ENCODE measurements around the gene ASF1B. TPM values are rescaled to one million over a fixed set of nuclear protein-coding genes. Genes with fewer than 3 reads are reported as not detected.

ASF1B gene
- total RNA-seq, 1 experiment from 2014 or later = 120 TPM

GRCh38 chr19:14114854-14115253 is 21.5 kb downstream of the ASF1B start:
- in situ Hi-C loops (cut with HindIII; ENCODE audit: low sequenced_read_pairs) = no loop called here
- DNase-seq (ENCODE audit: low spot score) = no peak

- DNase-seq (ENCODE audit: low spot score) = no peak
- in situ Hi-C loops (cut with HindIII; ENCODE audit: low sequenced_read_pairs) = no loop called here
These were observed 21.9 kb downstream of the ASF1B start for GRCh38 chr19:14114439-14114838.

GRCh38 chr19:14113762-14114414 is 22.5 kb downstream of the ASF1B start:
- in situ Hi-C loops (cut with HindIII; ENCODE audit: low sequenced_read_pairs) = no loop called here

GRCh38 chr19:14112809-14113385 is 23.5 kb downstream of the ASF1B start:
- in situ Hi-C loops (cut with HindIII; ENCODE audit: low sequenced_read_pairs) = no loop called here
- DNase-seq (ENCODE audit: low spot score) = no peak

More at GRCh38 chr19:14113762-14114414, 22.5 kb downstream of the ASF1B start:
- DNase-seq (ENCODE audit: low spot score) = no peak

GRCh38 chr19:14112051-14112808 is 24.2 kb downstream of the ASF1B start:
- in situ Hi-C loops (cut with HindIII; ENCODE audit: low sequenced_read_pairs) = no loop called here
- DNase-seq (ENCODE audit: low spot score) = no peak

DNA sequence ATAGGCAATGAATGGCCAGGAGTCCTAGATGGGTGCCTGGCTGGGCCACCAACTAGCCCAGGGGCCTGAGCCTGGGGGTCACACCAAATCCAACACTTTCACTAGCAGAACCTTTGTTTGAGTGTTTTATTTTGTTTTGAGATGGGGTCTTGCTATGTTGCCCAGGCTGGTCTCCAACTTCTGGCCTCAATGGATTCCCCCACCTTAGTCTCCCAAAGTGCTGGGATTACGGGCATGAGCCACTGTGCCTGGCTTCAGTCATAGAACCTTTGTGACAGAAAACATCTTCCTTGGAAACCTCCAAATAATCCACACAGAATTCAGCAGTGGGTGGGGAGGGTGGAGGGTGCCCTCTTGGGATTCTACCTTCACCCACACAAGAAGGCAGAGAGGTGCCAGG is 24.9 kb downstream of the ASF1B start:
- DNase-seq (ENCODE audit: low spot score) = no peak
- in situ Hi-C loops (cut with HindIII; ENCODE audit: low sequenced_read_pairs) = no loop called here

DNA sequence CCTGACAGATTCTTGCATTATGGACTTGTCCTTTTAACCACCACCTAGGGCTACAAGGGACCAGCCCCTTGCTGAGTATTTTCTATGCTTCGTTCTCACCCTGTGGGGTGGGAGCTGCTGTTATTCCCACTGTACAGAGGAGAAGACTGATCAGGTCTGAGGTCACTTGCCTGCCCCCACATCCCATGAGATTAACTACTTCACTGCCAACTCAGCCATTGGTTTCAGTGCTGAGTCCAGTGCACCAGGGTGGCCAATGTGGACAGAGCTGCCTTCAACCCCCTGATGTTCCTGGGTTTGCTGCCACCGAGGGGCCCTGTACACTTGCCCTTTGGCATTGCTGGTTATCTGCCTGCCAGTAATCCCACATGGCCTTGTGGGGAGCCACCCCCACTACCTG is 25.7 kb downstream of the ASF1B start:
- in situ Hi-C loops (cut with HindIII; ENCODE audit: low sequenced_read_pairs) = no loop called here
- no peak for DNase-seq (ENCODE audit: low spot score)

- in situ Hi-C loops (cut with HindIII; ENCODE audit: low sequenced_read_pairs) = no loop called here
- DNase-seq (ENCODE audit: low spot score) = no peak
These were observed 28.6 kb downstream of the ASF1B start for GRCh38 chr19:14107581-14108461.

DNA sequence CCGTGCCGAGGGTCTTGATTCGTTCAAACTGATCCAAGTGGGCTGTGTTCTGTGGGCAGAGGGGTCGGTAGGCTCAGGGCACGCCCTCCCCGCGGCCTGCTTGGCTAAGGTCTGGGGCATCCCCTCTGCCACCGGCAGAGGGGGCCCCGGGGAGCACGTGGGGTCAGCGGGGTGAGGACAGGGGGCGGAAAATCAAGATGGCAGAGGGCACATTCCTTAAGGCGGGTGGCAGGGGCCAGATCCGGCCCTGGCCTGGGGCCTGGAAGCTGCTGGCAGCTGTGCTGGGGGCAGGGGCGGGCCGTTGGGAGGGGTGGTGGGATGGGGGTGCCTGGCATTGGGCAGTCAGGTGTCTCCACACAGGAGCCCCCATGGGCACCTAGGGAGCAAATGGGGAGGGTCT is 29.5 kb downstream of the ASF1B start:
- no peak for DNase-seq (ENCODE audit: low spot score)
- in situ Hi-C loops (cut with HindIII; ENCODE audit: low sequenced_read_pairs) = no loop called here

- no peak for DNase-seq (ENCODE audit: low spot score)
- in situ Hi-C loops (cut with HindIII; ENCODE audit: low sequenced_read_pairs) = no loop called here
These were observed 30.7 kb downstream of the ASF1B start for GRCh38 chr19:14105680-14106079.

- no peak for DNase-seq (ENCODE audit: low spot score)
- in situ Hi-C loops (cut with HindIII; ENCODE audit: low sequenced_read_pairs) = no loop called here
These were observed 33.1 kb downstream of the ASF1B start for GRCh38 chr19:14103310-14103709.

- in situ Hi-C loops (cut with HindIII; ENCODE audit: low sequenced_read_pairs) = no loop called here
- no peak for DNase-seq (ENCODE audit: low spot score)
These were observed 33.6 kb downstream of the ASF1B start for GRCh38 chr19:14102756-14103155.

GRCh38 chr19:14102102-14102696 is 34.2 kb downstream of the ASF1B start:
- no peak for DNase-seq (ENCODE audit: low spot score)
- in situ Hi-C loops (cut with HindIII; ENCODE audit: low sequenced_read_pairs) = no loop called here

DNA sequence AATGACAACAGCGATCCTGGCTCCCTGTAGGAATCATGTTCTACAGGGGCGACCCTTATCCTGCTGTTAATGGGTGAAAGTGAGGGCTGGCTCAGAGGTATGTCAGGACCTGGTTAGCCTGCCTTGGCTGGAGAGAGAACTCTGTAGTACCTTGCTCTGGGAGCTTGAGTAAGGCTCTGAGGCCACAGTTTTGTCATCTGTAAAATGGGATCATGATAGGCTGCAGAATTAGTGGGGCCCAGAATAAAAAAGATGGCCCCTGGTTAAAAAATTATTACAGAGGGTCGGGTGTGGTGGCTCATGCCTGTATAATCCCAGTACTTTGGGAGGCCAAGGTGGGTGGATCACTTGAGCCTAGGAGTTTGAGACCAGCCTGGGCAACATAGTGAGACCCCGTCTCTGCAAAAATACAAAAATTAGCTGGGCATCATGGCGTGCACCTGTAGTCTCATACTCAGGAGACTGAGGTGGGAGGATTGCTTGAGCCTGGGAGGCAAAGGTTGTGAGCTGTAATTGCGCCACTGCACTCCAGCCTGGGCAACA is 35.3 kb downstream of the ASF1B start:
- in situ Hi-C loops (cut with HindIII; ENCODE audit: low sequenced_read_pairs) = no loop called here
- DNase-seq (ENCODE audit: low spot score) = no peak

- no peak for DNase-seq (ENCODE audit: low spot score)
- in situ Hi-C loops (cut with HindIII; ENCODE audit: low sequenced_read_pairs) = loop anchor here (25.0 kb wide), 2 partner anchors 185 to 735 kb away; partner anchors contain the start of genes BRME1 and CC2D1A
These were observed 38.7 kb downstream of the ASF1B start for GRCh38 chr19:14097532-14098151.

GRCh38 chr19:14096272-14096992 is 40.0 kb downstream of the ASF1B start:
- in situ Hi-C loops (cut with HindIII; ENCODE audit: low sequenced_read_pairs) = loop anchor here (25.0 kb wide), 2 partner anchors 184 to 734 kb away; partner anchors contain the start of genes BRME1 and CC2D1A

DNA sequence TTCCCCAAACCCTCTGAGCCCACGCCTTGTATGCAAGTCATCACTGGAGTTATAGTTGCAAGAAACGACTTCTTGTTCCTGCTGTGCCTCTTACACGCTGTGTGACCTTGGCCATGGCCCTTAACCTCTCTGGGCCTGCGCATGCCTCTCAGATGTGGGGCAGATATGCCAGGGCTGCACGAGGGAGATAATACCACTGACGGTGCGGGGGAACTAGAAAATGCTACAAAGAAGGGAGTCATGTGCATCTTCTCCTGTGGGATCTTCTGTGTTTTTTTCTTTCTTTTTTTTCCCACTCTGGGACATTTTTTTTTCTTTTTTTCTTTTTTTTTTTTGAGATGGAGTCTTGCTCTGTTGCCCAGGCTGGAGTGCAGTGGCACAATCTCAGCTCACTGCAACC is 41.5 kb downstream of the ASF1B start:
- DNase-seq (ENCODE audit: low spot score) = no peak
- in situ Hi-C loops (cut with HindIII; ENCODE audit: low sequenced_read_pairs) = loop anchor here (25.0 kb wide), 2 partner anchors 183 to 733 kb away; partner anchors contain the start of genes BRME1 and CC2D1A

More at GRCh38 chr19:14096272-14096992, 40.0 kb downstream of the ASF1B start:
- no peak for DNase-seq (ENCODE audit: low spot score)

All from G401 (cell line).